Measurements from ENCODE around the gene PLCD1. TPM values are rescaled to one million over a fixed set of nuclear protein-coding genes. Genes with fewer than 3 reads are reported as not detected.

Gene PLCD1
- total RNA-seq, 4 donors from 2014 or later, result 30.2 to 55.4 (median 43.8) TPM

GRCh38 chr3:38002291-38002876 is 27.1 kb downstream of the PLCD1 start:
- no peak for DNase-seq (ENCODE audit: low spot score in 2 of 2)
- intact Hi-C loops (cut with DNase I; ENCODE audit: low total_unique reads), result loop anchor here (10.0 kb wide), 1 partner anchor 112 kb away; no protein-coding TSS in a partner anchor
- WGBS, 2 donors, result 94% methylated on average over 6 of the region's 6 CpGs

DNA sequence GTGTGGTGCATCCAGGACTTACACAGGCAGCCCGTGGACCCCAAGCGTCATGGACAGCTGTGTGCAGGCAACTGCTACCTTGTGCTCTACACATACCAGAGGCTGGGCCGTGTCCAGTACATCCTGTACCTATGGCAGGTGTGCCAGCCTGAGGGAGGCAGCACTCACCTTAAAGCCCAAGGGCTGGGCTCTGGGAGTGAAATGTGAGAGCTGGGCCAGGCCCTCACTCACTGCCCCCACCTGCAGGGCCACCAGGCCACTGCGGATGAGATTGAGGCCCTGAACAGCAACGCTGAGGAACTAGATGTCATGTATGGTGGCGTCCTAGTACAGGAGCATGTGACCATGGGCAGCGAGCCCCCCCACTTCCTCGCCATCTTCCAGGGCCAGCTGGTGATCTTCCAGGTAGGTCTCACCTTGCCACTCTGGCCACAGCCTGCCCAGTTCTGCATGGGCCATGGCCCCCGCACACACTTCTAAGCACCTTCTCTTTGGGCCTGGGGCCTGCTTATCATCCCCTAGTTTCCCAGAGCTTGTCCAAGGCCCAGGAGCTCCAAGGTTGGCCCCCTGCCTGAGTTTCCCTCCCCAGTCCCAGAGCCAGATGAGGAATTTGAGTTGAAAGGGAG is 27.9 kb downstream of the PLCD1 start:
- DNase-seq (ENCODE audit: low spot score in 2 of 2), result no peak
- no peak overlapping the region for H3K4me3 ChIP-seq (ENCODE audit: low read depth, poor library complexity, severe bottlenecking)
- intact Hi-C loops (cut with DNase I; ENCODE audit: low total_unique reads), result loop anchor here (10.0 kb wide), 1 partner anchor 113 kb away; no protein-coding TSS in a partner anchor
- WGBS, 2 donors, result 90 to 91% methylated on average over 8 to 9 of the region's 9 CpGs
- TF ChIP-seq, protein P1, sequence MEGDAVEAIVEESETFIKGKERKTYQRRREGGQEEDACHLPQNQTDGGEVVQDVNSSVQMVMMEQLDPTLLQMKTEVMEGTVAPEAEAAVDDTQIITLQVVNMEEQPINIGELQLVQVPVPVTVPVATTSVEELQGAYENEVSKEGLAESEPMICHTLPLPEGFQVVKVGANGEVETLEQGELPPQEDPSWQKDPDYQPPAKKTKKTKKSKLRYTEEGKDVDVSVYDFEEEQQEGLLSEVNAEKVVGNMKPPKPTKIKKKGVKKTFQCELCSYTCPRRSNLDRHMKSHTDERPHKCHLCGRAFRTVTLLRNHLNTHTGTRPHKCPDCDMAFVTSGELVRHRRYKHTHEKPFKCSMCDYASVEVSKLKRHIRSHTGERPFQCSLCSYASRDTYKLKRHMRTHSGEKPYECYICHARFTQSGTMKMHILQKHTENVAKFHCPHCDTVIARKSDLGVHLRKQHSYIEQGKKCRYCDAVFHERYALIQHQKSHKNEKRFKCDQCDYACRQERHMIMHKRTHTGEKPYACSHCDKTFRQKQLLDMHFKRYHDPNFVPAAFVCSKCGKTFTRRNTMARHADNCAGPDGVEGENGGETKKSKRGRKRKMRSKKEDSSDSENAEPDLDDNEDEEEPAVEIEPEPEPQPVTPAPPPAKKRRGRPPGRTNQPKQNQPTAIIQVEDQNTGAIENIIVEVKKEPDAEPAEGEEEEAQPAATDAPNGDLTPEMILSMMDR (IDR thresholded peaks at IDR 0.05), result no peak
- TF ChIP-seq POLR2A (IDR thresholded peaks at IDR 0.05), result no peak

More at GRCh38 chr3:38002291-38002876, 27.1 kb downstream of the PLCD1 start:
- H3K4me3 ChIP-seq (ENCODE audit: low read depth, poor library complexity, severe bottlenecking), result no peak overlapping the region
- no peak for TF ChIP-seq POLR2A (IDR thresholded peaks at IDR 0.05)
- TF ChIP-seq, protein P1 (IDR thresholded peaks at IDR 0.05), result no peak

DNA sequence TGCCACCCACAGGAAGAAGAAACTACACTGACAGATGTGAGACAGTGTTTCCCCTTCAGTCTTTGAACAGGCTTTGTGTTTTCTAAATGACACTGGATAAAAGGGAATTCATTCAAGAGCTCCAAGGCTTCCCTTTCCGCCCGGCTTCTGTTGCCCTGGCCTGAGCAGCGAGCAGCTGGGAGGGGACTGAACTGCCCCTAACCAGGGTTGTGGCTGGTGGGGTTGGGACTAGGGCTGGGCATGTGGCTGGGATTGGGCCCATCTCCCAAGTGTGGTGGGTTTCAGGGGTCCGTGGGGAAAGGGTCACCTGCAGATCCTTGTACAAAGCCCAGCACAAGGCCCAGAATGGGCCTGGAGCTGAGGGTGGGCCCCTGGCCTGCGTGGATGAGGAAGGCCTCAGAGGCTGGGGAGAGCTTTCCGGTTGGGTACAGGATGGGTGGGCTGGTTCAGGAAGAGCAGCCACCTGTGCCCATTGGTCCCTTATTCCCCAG is 28.4 kb downstream of the PLCD1 start:
- DNase-seq (ENCODE audit: low spot score in 2 of 2), result no peak
- 91 to 96% methylated on average over 6 of the region's 6 CpGs for WGBS, 2 donors
- intact Hi-C loops (cut with DNase I; ENCODE audit: low total_unique reads), result loop anchor here (10.0 kb wide), 1 partner anchor 114 kb away; no protein-coding TSS in a partner anchor
- TF ChIP-seq, protein P1 (IDR thresholded peaks at IDR 0.05), result no peak
- no peak for TF ChIP-seq POLR2A (IDR thresholded peaks at IDR 0.05)
- H3K4me3 ChIP-seq (ENCODE audit: low read depth, poor library complexity, severe bottlenecking), result no peak overlapping the region

GRCh38 chr3:38000242-38000916 is 29.1 kb downstream of the PLCD1 start:
- intact Hi-C loops (cut with DNase I; ENCODE audit: low total_unique reads), result loop anchor here (10.0 kb wide), 1 partner anchor 114 kb away; no protein-coding TSS in a partner anchor
- TF ChIP-seq, protein P1 (IDR thresholded peaks at IDR 0.05), result no peak
- no peak for TF ChIP-seq POLR2A (IDR thresholded peaks at IDR 0.05)
- H3K4me3 ChIP-seq (ENCODE audit: low read depth, poor library complexity, severe bottlenecking), result no peak overlapping the region
- DNase-seq (ENCODE audit: low spot score in 2 of 2), result no peak
- WGBS, 2 donors, result 91 to 95% methylated on average over 6 of the region's 6 CpGs

GRCh38 chr3:37999836-38000235 is 29.6 kb downstream of the PLCD1 start:
- intact Hi-C loops (cut with DNase I; ENCODE audit: low total_unique reads), result loop anchor here (10.0 kb wide), 1 partner anchor 115 kb away; no protein-coding TSS in a partner anchor
- DNase-seq (ENCODE audit: low spot score in 2 of 2), result no peak
- TF ChIP-seq, protein P1 (IDR thresholded peaks at IDR 0.05), result no peak
- TF ChIP-seq POLR2A (IDR thresholded peaks at IDR 0.05), result no peak
- 94% methylated on average over 6 of the region's 6 CpGs for WGBS, 2 donors
- no peak overlapping the region for H3K4me3 ChIP-seq (ENCODE audit: low read depth, poor library complexity, severe bottlenecking)
